Endothelial cell of umbilical vein (primary cell): Measurements from ENCODE around the gene TBC1D4. TPM values are rescaled to one million over a fixed set of nuclear protein-coding genes. Genes with fewer than 3 reads are reported as not detected.

Experiments
- BruUV-seq: library from RNA; stranded (reverse); fragments of 400-500 nt; replicated peaks from 2 replicates; lab custom pipeline; 2021; lab: Mats Ljungman, UMichigan
- CTCF ChIA-PET: fragments of 300-600, 350-600 bp; sonication (Branson Sonifier 250); formaldehyde crosslinking; loops from one replicate; lab custom pipeline; 2021; ENCODE audit warnings: antibody characterized with exemption, inconsistent platforms; lab: Charles Lee
- POLR2A ChIA-PET: fragments of 300-600, 350-600 bp; sonication (Branson Sonifier 250); formaldehyde crosslinking; loops from one replicate; lab custom pipeline; 2021; ENCODE audit warnings: antibody characterized with exemption, inconsistent platforms; lab: Charles Lee
- DNase-seq: peaks from one replicate; pipeline ENCODE4 v3.0.0-alpha.2; 2011; ENCODE audit warnings: low read depth, low spot score
- FAIRE-seq: peaks from 2 replicates; lab custom pipeline; 2011; peaks lifted over from hg19 to GRCh38; lab: Jason Lieb, UNC
- H2AFZ ChIP-seq: 2 replicates; pipeline ENCODE4 v1.6.0; 2012; ENCODE audit warnings: low read depth, low read length, control low read depth, inconsistent platforms
- H3K27ac ChIP-seq: 2 replicates; pipeline ENCODE4 v1.5.1; 2011; ENCODE audit warnings: low read depth, mild to moderate bottlenecking, control low read depth, low read length, moderate library complexity; ENCODE audit not compliant: insufficient read depth
- H3K27me3 ChIP-seq, 2 experiments: 2 replicates each; pipeline versions ENCODE4 v1.6.0 to v1.6.1; 2011; ENCODE audit warnings: low read length in 2 of 2, mixed read lengths in 1 of 2; ENCODE audit not compliant: control insufficient read depth in 2 of 2, insufficient read depth in 2 of 2
- H3K36me3 ChIP-seq, 2 experiments: 2 replicates in 1 of 2; 3 replicates in 1 of 2; pipeline ENCODE4 v1.5.1; 2011; ENCODE audit warnings: low read length in 2 of 2, mild to moderate bottlenecking in 1 of 2, moderate library complexity in 1 of 2; ENCODE audit not compliant: control insufficient read depth in 2 of 2, insufficient read depth in 2 of 2; ENCODE audit errors: extremely low read depth in 1 of 2
- H3K4me1 ChIP-seq: 3 replicates; pipeline ENCODE4 v1.5.1; 2011; ENCODE audit warnings: mild to moderate bottlenecking, low read length; ENCODE audit not compliant: control insufficient read depth, insufficient read depth; ENCODE audit errors: extremely low read depth
- H3K4me2 ChIP-seq: 2 replicates; pipeline ENCODE4 v1.6.1; 2011; ENCODE audit warnings: low read length, control low read depth, mixed read lengths; ENCODE audit not compliant: insufficient read depth
- H3K4me3 ChIP-seq, 3 experiments: fragments of 200-600 bp in 1 of 3; sonication (generic), shearing (Covaris generic) in 1 of 3; replicated peaks in 1 of 3; 2 replicates each; pipeline ENCODE4 v1.5.1; 2011 to 2016; ENCODE audit warnings: control low read depth in 3 of 3, low read length in 3 of 3, mild to moderate bottlenecking in 2 of 3, inconsistent platforms in 1 of 3, low read depth in 1 of 3, moderate library complexity in 1 of 3; ENCODE audit not compliant: insufficient read depth in 1 of 3
- H3K79me2 ChIP-seq: 2 replicates; pipeline ENCODE4 v1.6.0; 2012; ENCODE audit warnings: low read length, inconsistent platforms; ENCODE audit not compliant: control insufficient read depth, insufficient read depth
- H3K9ac ChIP-seq: replicated peaks from 2 replicates; pipeline ENCODE3; 2011; ENCODE audit warnings: low read length, control low read depth; ENCODE audit not compliant: insufficient read depth; ENCODE audit errors: extremely low read depth
- H3K9me1 ChIP-seq: replicated peaks from 3 replicates; pipeline ENCODE4 v1.6.0; 2011; ENCODE audit warnings: mild to moderate bottlenecking, low read length; ENCODE audit not compliant: control insufficient read depth, insufficient read depth; ENCODE audit errors: extremely low read depth
- H3K9me3 ChIP-seq: replicated peaks from 2 replicates; pipeline ENCODE4 v1.5.1; 2012; ENCODE audit warnings: low read length, inconsistent platforms; ENCODE audit not compliant: control insufficient read depth, insufficient read depth
- H4K20me1 ChIP-seq: replicated peaks from 2 replicates; pipeline ENCODE3; 2011; ENCODE audit warnings: mild to moderate bottlenecking, low read length; ENCODE audit not compliant: control insufficient read depth, insufficient read depth; ENCODE audit errors: extremely low read depth
- EZH2 ChIP-seq: IDR thresholded peaks from 2 replicates; pipeline ENCODE4 v1.6.1; 2012; ENCODE audit warnings: borderline replicate concordance, low read depth, mild to moderate bottlenecking, moderate library complexity, low read length, inconsistent platforms; ENCODE audit not compliant: severe bottlenecking
- FOS ChIP-seq: IDR thresholded peaks from 2 replicates; pipeline ENCODE4 v1.6.1; 2011; ENCODE audit warnings: mild to moderate bottlenecking, low read length, moderate library complexity, borderline replicate concordance; ENCODE audit not compliant: insufficient read depth
- GATA2 ChIP-seq: IDR thresholded peaks from 2 replicates; pipeline ENCODE4 v1.7.0; 2011; ENCODE audit warnings: low read depth, mild to moderate bottlenecking, moderate library complexity, mixed read lengths, low read length; ENCODE audit not compliant: insufficient read length, insufficient read depth
- JUN ChIP-seq: IDR thresholded peaks from 2 replicates; pipeline ENCODE4 v1.6.1; 2011; ENCODE audit warnings: borderline replicate concordance, low read depth; ENCODE audit not compliant: insufficient read length, insufficient read depth
- MYC ChIP-seq: IDR thresholded peaks from one replicate; pipeline ENCODE4 v1.6.1; 2011; ENCODE audit warnings: mild to moderate bottlenecking, low read depth, low read length
- POLR2A ChIP-seq: IDR thresholded peaks from 2 replicates; pipeline ENCODE4 v1.6.1; 2012; ENCODE audit warnings: low read depth, mild to moderate bottlenecking, control low read depth, low read length
- POLR2AphosphoS5 ChIP-seq: IDR thresholded peaks from 2 replicates; pipeline ENCODE4 v1.6.1; 2012; ENCODE audit warnings: low read depth, mild to moderate bottlenecking, control low read depth, low read length, moderate library complexity; ENCODE audit not compliant: insufficient read depth
- dilution Hi-C: fragments of 300-500 bp; cut with MboI; formaldehyde crosslinking; loops from one replicate; pipeline ENCODE4 v1.15.0; 2019; ENCODE audit warnings: low sequenced_read_pairs; ENCODE audit not compliant: extremely low pct_ligation_motif_present
- intact Hi-C: fragments of 100-400 bp; cut with micrococcal nuclease; formaldehyde crosslinking; loops from one replicate; pipeline ENCODE4 v1.10.0; 2022
- polyA plus RNA-seq, 4 experiments: library from polyadenylated mRNA; depleted of rRNA in 3 of 4; stranded (reverse) in 3 of 4; unstranded in 1 of 4; fragments of >200 nt; gene quantifications; 2 replicates each; pipeline versions ENCODE4 v1.2.1 to v1.2.3, GENCODE V29; 2011 to 2012; ENCODE audit warnings: missing spikeins in 1 of 4
- total RNA-seq: library from RNA; stranded (reverse); gene quantifications from 2 replicates; pipeline ENCODE4 v1.2.3, GENCODE V29; 2021
- TF ChIP-seq, protein P1 (sequence below), 2 donors: IDR thresholded peaks; 1 replicate in 1 of 2; 2 replicates in 1 of 2; pipeline ENCODE4 v1.5.1; 2011; ENCODE audit warnings: low read length in 2 of 2, mild to moderate bottlenecking in 2 of 2, moderate library complexity in 2 of 2, control low read depth in 1 of 2, inconsistent platforms in 1 of 2, low read depth in 1 of 2; ENCODE audit not compliant: insufficient read depth in 1 of 2; ENCODE audit errors: extremely low read depth in 1 of 2
- TF ChIP-seq, protein P2 (sequence below): IDR thresholded peaks from 2 replicates; pipeline ENCODE4 v1.6.1; 2011; ENCODE audit not compliant: insufficient read depth, insufficient read length

TBC1D4 gene
- total and polyA plus RNA-seq, 2 donors (not counting 3 experiments of a cell fraction or from before 2014, with no cell fraction given): 58.3 to 81.0 TPM

- Histone ChIP-seq H2AFZ (no peak overlapping the region), H3K79me2 (no peaks in the 10 kb centered on the region), H3K4me1 (no peaks in the 10 kb centered on the region), H3K4me3 (no peak overlapping the region), H4K20me1 (no peaks in the 10 kb centered on the region), H3K36me3 (no peaks in the 10 kb centered on the region), H3K9me1 (no peaks in the 10 kb centered on the region), H3K9me3 (no peaks in the 10 kb centered on the region), H3K4me2 (no peak overlapping the region), H3K27ac (no peak overlapping the region), H3K9ac (no peak overlapping the region), H3K27me3 (no peaks in the 10 kb centered on the region)
- ChIA-PET CTCF (no interaction called here), POLR2A (interaction anchor here (0.6 kb wide), 1 partner anchor 9 kb away, joined by 3 read pairs; no protein-coding TSS in a partner anchor)
- DNase-seq (no peak), FAIRE-seq (no peak)
- BruUV-seq: no TSS peak
- TF ChIP-seq POLR2A: no peak
- no peak for TF ChIP-seq FOS
- TF ChIP-seq GATA2: no peak
- no peak for TF ChIP-seq JUN
- TF ChIP-seq, protein P1, sequence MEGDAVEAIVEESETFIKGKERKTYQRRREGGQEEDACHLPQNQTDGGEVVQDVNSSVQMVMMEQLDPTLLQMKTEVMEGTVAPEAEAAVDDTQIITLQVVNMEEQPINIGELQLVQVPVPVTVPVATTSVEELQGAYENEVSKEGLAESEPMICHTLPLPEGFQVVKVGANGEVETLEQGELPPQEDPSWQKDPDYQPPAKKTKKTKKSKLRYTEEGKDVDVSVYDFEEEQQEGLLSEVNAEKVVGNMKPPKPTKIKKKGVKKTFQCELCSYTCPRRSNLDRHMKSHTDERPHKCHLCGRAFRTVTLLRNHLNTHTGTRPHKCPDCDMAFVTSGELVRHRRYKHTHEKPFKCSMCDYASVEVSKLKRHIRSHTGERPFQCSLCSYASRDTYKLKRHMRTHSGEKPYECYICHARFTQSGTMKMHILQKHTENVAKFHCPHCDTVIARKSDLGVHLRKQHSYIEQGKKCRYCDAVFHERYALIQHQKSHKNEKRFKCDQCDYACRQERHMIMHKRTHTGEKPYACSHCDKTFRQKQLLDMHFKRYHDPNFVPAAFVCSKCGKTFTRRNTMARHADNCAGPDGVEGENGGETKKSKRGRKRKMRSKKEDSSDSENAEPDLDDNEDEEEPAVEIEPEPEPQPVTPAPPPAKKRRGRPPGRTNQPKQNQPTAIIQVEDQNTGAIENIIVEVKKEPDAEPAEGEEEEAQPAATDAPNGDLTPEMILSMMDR (IDR thresholded peaks at IDR 0.05; ENCODE audit: extremely low read depth in 1 of 2, insufficient read depth in 1 of 2, low read depth in 1 of 2, low read length in 2 of 2): no peak
- no peak for TF ChIP-seq EZH2
- no peak for TF ChIP-seq POLR2AphosphoS5
- TF ChIP-seq, protein P2, sequence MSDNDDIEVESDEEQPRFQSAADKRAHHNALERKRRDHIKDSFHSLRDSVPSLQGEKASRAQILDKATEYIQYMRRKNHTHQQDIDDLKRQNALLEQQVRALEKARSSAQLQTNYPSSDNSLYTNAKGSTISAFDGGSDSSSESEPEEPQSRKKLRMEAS: no peak
- TF ChIP-seq MYC: no peak
- intact Hi-C loops (loop anchor here (5.0 kb wide), 1 partner anchor 37 kb away; no protein-coding TSS in a partner anchor), dilution Hi-C loops (no loop called here)
These were observed 82.1 kb downstream of the TBC1D4 start for GRCh38 chr13:75399879-75400217.
